ENCODE results near the gene MBOAT2.
A peak's percentile ranks its signal among the peaks of the same experiment; 100 is the strongest.
"Not testable (repeated sequence)": the region's sequence is repeated elsewhere in the genome, so short reads cannot be mapped to it uniquely, and the experiment has no call there.

Gene MBOAT2

DNA sequence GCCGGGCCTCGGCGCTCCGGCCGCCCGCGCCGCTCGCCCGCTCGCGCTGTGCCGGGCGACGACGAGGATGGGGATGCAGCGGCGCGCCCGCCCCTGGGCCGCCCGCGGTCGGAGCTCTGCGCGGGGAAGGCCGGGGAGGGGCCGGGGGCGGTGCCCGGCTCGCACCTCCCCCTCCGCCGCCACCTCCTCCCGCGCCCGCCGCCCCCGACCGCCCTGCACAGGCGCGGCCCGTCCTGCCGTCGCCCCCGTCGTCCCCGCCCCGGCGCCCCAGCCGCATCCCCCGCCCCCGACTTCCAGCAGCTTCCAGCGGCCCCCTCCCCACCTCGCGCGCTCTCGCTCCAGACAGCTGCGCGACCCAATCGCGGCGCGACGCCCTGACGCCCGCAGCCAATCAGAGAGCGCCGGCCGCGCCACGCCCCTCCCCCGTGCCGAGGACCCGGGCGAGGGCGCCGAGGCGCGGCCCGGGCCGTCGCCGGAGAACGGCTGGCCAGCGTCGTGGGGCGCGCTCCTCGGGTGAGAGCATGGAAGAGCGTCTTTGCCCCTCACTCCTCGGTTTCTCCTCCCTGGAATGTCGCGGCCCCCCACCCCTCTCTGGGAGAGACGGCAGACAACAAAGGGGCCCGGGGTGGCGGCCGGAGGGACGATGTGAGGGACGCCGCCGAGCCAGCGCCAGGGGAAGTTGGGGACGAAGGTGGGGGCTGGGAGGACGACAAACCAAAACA is at the start of gene MBOAT2:
Gene MBOAT2, minus strand, starts transcription at position 69 of the 722 bp plus-strand sequence. CDS start 70 bp downstream, outside the sequence.
- Histone ChIP-seq H3K36me3 (ENCODE audit: control insufficient read depth, low read length) (no peaks in the 10 kb centered on the region), H3K27me3 (ENCODE audit: control insufficient read depth, low read length) (no peaks in the 10 kb centered on the region), H3K4me2 (ENCODE audit: low read length) (peak within 1 kb of the TSS; percentile 93), H3K9me3 (ENCODE audit: control insufficient read depth, insufficient read depth, low read length) (no peaks in the 10 kb centered on the region), H3K4me1 (ENCODE audit: control insufficient read depth, low read length) (peaks cover 45% of the 10 kb centered on the region), H4K20me1 (ENCODE audit: control insufficient read depth, insufficient read depth, low read depth, low read length) (no peaks in the 10 kb centered on the region), H3K9me2 (replicated peaks; ENCODE audit: control insufficient read depth, low read length) (no peaks in the 10 kb centered on the region), H3K27ac (ENCODE audit: low read depth, low read length) (no peak within 1 kb of the TSS), H3F3A (ENCODE audit: control insufficient read depth, insufficient read depth) (peaks cover 3% of the 10 kb centered on the region), H3K4me3 (ENCODE audit: low read length) (peak within 1 kb of the TSS; percentile 87), H3K79me2 (ENCODE audit: control insufficient read depth, low read length) (peaks cover 39% of the 10 kb centered on the region)
- TF ChIP-seq, protein P1, sequence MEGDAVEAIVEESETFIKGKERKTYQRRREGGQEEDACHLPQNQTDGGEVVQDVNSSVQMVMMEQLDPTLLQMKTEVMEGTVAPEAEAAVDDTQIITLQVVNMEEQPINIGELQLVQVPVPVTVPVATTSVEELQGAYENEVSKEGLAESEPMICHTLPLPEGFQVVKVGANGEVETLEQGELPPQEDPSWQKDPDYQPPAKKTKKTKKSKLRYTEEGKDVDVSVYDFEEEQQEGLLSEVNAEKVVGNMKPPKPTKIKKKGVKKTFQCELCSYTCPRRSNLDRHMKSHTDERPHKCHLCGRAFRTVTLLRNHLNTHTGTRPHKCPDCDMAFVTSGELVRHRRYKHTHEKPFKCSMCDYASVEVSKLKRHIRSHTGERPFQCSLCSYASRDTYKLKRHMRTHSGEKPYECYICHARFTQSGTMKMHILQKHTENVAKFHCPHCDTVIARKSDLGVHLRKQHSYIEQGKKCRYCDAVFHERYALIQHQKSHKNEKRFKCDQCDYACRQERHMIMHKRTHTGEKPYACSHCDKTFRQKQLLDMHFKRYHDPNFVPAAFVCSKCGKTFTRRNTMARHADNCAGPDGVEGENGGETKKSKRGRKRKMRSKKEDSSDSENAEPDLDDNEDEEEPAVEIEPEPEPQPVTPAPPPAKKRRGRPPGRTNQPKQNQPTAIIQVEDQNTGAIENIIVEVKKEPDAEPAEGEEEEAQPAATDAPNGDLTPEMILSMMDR (IDR thresholded peaks at IDR 0.05; ENCODE audit: low read depth, low read length, poor library complexity, severe bottlenecking), result no peak
- no peak for TF ChIP-seq EZH2phosphoT487 (IDR thresholded peaks at IDR 0.05; ENCODE audit: borderline replicate concordance, low read length)

DNA sequence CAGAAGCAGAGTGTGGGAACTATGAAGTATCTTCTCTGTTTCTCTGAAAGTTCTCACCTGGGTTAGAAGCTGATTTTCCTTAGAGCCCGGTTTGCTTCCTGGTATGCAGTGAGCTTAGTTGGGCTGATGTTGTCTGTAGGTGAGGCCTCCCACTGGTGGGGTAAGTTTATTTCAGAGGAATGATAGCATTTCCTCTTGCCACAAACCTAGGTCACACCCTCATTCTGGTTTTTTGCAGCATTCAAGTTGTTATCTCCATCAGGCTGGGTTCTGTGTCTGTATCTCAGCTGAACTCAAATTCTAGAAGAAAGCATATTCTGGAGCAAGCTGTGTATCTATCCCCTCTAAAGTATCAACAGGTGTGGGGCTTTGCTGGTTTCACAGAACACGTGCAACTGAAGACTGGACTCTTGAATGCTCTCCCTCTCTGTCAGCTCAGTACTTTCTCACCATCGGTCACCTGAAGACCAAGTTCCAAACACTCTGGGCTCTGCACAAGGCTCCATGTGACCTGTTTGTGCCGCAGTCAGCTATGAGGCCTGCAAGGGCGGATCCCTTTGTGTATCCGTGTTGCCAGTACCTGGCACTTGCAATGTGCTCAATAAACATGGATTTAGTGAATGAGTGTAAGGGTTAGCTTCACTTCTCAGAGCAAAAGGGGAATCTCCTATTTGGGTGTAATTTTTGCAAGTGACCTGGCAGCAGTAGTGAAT is 49.5 kb upstream of the MBOAT2 start:
- H3K4me3 ChIP-seq (ENCODE audit: low read length), result no peak overlapping the region
- H3K27ac ChIP-seq (ENCODE audit: low read depth, low read length), result no peak overlapping the region
- no peaks in the 10 kb centered on the region for H3K9me2 ChIP-seq (replicated peaks; ENCODE audit: control insufficient read depth, low read length)
- H3K9me3 ChIP-seq (ENCODE audit: control insufficient read depth, insufficient read depth, low read length), result peaks cover 7% of the 10 kb centered on the region; the same call in 1 of the 2 replicates
- TF ChIP-seq, protein P1 (IDR thresholded peaks at IDR 0.05; ENCODE audit: low read depth, low read length, poor library complexity, severe bottlenecking), result no peak
- no peak for TF ChIP-seq EZH2phosphoT487 (IDR thresholded peaks at IDR 0.05; ENCODE audit: borderline replicate concordance, low read length)
- H3K79me2 ChIP-seq (ENCODE audit: control insufficient read depth, low read length), result no peaks in the 10 kb centered on the region
- peaks cover 8% of the 10 kb centered on the region for H3K4me1 ChIP-seq (ENCODE audit: control insufficient read depth, low read length)
- no peaks in the 10 kb centered on the region for H3K36me3 ChIP-seq (ENCODE audit: control insufficient read depth, low read length)
- H4K20me1 ChIP-seq (ENCODE audit: control insufficient read depth, insufficient read depth, low read depth, low read length), result no peaks in the 10 kb centered on the region
- no peak overlapping the region for H3K4me2 ChIP-seq (ENCODE audit: low read length)
- H3F3A ChIP-seq (ENCODE audit: control insufficient read depth, insufficient read depth), result no peaks in the 10 kb centered on the region
- H3K27me3 ChIP-seq (ENCODE audit: control insufficient read depth, low read length), result 0 out of 2 replicates have a peak, but pooled peaks cover 5% of the 10 kb centered on the region

GRCh38 chr2:9051451-9051850 is 48.0 kb upstream of the MBOAT2 start:
- not testable (repeated sequence) for H3K9me2 ChIP-seq (replicated peaks; ENCODE audit: control insufficient read depth, low read length); H3K9me3 ChIP-seq (ENCODE audit: control insufficient read depth, insufficient read depth, low read length); H3F3A ChIP-seq (ENCODE audit: control insufficient read depth, insufficient read depth); H3K27ac ChIP-seq (ENCODE audit: low read depth, low read length); H3K79me2 ChIP-seq (ENCODE audit: control insufficient read depth, low read length); H3K4me1 ChIP-seq (ENCODE audit: control insufficient read depth, low read length); H3K4me2 ChIP-seq (ENCODE audit: low read length); H3K4me3 ChIP-seq (ENCODE audit: low read length); H4K20me1 ChIP-seq (ENCODE audit: control insufficient read depth, insufficient read depth, low read depth, low read length); H3K27me3 ChIP-seq (ENCODE audit: control insufficient read depth, low read length); H3K36me3 ChIP-seq (ENCODE audit: control insufficient read depth, low read length)
